Measurements from ENCODE around the gene PI4KA. TPM values are rescaled to one million over a fixed set of nuclear protein-coding genes. Genes with fewer than 3 reads are reported as not detected.

PI4KA gene
- total and polyA plus RNA-seq, 10 donors = 29.8 to 143 (median 108) TPM

GRCh38 chr22:20811171-20811570 is 47.4 kb downstream of the PI4KA start:
- WGBS, 5 donors = 64 to 93% (median 73%) methylated on average over 1 of the region's 1 CpG
- DNase-seq = no peak

GRCh38 chr22:20810645-20811044 is 48.0 kb downstream of the PI4KA start:
- peaks cover 3 to 100% (median 72%) of the 10 kb centered on the region in 6 donors for H3K36me3 ChIP-seq
- intact Hi-C loops (cut with DNase I; ENCODE audit: low total_unique reads) = no loop called here
- WGBS, 5 donors = 65 to 86% (median 84%) methylated on average over 9 of the region's 9 CpGs
- DNase-seq = no peak
- no peaks in the 10 kb centered on the region for H3K27me3 ChIP-seq (replicated peaks in 1 of 7)
- H3K4me3 ChIP-seq = no peak overlapping the region
- H3K4me1 ChIP-seq = peaks cover 0 to 14% (median 0%) of the 10 kb centered on the region in 6 donors
- peak overlapping the region in 4 of 8 donors; percentile 1 to 57 (median 32) for H3K27ac ChIP-seq
- TF ChIP-seq POLR2A (IDR thresholded peaks at IDR 0.05) (no peak), POLR2AphosphoS5 (IDR thresholded peaks at IDR 0.05) (no peak)
- TF ChIP-seq, protein P1, sequence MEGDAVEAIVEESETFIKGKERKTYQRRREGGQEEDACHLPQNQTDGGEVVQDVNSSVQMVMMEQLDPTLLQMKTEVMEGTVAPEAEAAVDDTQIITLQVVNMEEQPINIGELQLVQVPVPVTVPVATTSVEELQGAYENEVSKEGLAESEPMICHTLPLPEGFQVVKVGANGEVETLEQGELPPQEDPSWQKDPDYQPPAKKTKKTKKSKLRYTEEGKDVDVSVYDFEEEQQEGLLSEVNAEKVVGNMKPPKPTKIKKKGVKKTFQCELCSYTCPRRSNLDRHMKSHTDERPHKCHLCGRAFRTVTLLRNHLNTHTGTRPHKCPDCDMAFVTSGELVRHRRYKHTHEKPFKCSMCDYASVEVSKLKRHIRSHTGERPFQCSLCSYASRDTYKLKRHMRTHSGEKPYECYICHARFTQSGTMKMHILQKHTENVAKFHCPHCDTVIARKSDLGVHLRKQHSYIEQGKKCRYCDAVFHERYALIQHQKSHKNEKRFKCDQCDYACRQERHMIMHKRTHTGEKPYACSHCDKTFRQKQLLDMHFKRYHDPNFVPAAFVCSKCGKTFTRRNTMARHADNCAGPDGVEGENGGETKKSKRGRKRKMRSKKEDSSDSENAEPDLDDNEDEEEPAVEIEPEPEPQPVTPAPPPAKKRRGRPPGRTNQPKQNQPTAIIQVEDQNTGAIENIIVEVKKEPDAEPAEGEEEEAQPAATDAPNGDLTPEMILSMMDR (IDR thresholded peaks at IDR 0.05 in 8 of 11, conservative IDR thresholded peaks at IDR 0.05 in 3 of 11) = no peak
- no peaks in the 10 kb centered on the region for H3K9me3 ChIP-seq

More at GRCh38 chr22:20811171-20811570, 47.4 kb downstream of the PI4KA start:
- no peaks in the 10 kb centered on the region for H3K27me3 ChIP-seq (replicated peaks in 1 of 7)
- peaks cover 3 to 100% (median 71%) of the 10 kb centered on the region in 6 donors for H3K36me3 ChIP-seq
- H3K9me3 ChIP-seq = no peaks in the 10 kb centered on the region
- no peak overlapping the region for H3K4me3 ChIP-seq
- intact Hi-C loops (cut with DNase I; ENCODE audit: low total_unique reads) = no loop called here
- peak overlapping the region in 3 of 8 donors; percentile 1 to 57 (median 28) for H3K27ac ChIP-seq
- TF ChIP-seq POLR2A (IDR thresholded peaks at IDR 0.05) (no peak), POLR2AphosphoS5 (IDR thresholded peaks at IDR 0.05) (no peak)
- TF ChIP-seq, protein P1 (IDR thresholded peaks at IDR 0.05 in 8 of 11, conservative IDR thresholded peaks at IDR 0.05 in 3 of 11) = no peak
- H3K4me1 ChIP-seq = peaks cover 0 to 14% (median 0%) of the 10 kb centered on the region in 6 donors

DNA sequence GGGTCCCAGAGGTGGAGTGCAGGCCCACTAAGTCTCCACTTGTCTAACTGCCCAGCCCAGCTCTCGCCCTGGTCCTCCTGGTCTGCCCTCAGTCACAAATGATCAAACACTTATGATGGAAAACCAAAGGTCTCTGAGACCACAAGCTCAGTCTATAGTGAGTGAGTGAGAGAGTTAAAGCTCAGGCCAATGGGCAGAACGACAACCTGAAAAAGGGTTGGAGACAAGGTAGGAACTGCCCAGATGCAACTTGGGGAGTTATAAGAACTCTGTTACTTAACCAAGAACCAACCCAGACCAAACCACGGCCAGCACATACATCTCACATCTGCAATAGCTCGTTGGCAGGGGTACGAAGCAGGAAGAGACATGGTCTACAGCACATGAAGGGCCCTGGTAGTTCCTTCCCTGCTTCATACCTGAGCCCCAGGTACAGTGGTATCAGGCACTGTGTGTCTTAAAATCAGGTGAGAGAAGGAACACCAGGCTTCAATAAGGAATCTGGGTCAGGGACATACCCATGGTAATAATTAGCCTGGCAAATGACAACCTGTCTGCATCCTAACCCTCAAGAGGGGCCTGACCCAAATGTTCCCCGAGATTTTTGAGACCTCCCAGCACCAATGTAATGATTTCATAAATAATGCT is 48.9 kb downstream of the PI4KA start:
- H3K27me3 ChIP-seq (replicated peaks in 1 of 7) = no peaks in the 10 kb centered on the region
- DNase-seq = no peak
- no peaks in the 10 kb centered on the region for H3K9me3 ChIP-seq
- H3K4me3 ChIP-seq = no peak overlapping the region
- H3K4me1 ChIP-seq = peaks cover 0 to 14% (median 0%) of the 10 kb centered on the region in 6 donors
- WGBS, 5 donors = 83 to 85% (median 83%) methylated on average over 6 of the region's 6 CpGs
- peaks cover 3 to 100% (median 77%) of the 10 kb centered on the region in 6 donors for H3K36me3 ChIP-seq
- no peak for TF ChIP-seq POLR2A (IDR thresholded peaks at IDR 0.05)
- TF ChIP-seq POLR2AphosphoS5 (IDR thresholded peaks at IDR 0.05) = no peak
- TF ChIP-seq, protein P1 (IDR thresholded peaks at IDR 0.05 in 8 of 11, conservative IDR thresholded peaks at IDR 0.05 in 3 of 11) = no peak
- intact Hi-C loops (cut with DNase I; ENCODE audit: low total_unique reads) = no loop called here
- no peak overlapping the region for H3K27ac ChIP-seq

DNA sequence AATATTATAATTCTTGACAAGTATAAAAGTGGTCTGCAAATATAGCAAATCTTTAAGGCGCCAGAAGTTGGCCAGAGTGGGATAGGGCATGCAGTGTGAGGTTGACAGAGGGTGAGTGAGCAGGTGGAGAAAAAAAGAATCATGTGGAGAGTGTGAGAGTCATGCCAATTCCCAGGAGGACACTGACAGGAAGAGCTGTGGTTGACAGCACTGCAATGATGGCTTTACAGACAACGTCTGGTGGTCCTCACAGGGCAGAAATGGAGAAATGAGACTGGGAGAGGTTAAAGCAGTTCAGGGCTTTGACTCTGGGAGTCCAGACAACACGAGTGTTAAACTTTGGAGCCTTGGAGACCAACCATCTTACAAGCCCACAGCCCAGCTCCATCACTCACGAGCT is 49.8 kb downstream of the PI4KA start:
- Histone ChIP-seq H3K4me3 (no peak overlapping the region), H3K9me3 (no peaks in the 10 kb centered on the region), H3K4me1 (peaks cover 0 to 14% (median 0%) of the 10 kb centered on the region in 6 donors), H3K27ac (no peak overlapping the region), H3K27me3 (replicated peaks in 1 of 7) (no peaks in the 10 kb centered on the region), H3K36me3 (peaks cover 3 to 100% (median 82%) of the 10 kb centered on the region in 6 donors)
- 51 to 72% (median 67%) methylated on average over 4 of the region's 4 CpGs for WGBS, 5 donors
- no peak for DNase-seq
- TF ChIP-seq POLR2AphosphoS5 (IDR thresholded peaks at IDR 0.05) = no peak
- TF ChIP-seq, protein P1 (IDR thresholded peaks at IDR 0.05 in 8 of 11, conservative IDR thresholded peaks at IDR 0.05 in 3 of 11) = no peak
- no peak for TF ChIP-seq POLR2A (IDR thresholded peaks at IDR 0.05)
- intact Hi-C loops (cut with DNase I; ENCODE audit: low total_unique reads) = no loop called here

All from spleen (tissue), 11 donors.